GM23338 (cell line): ENCODE data around the gene LONRF2. TPM values are rescaled to one million over a fixed set of nuclear protein-coding genes. Genes with fewer than 3 reads are reported as not detected.

Experiments used
- ATAC-seq: fragments of 200-7000 bp; cut with Tn5 transposase; 3 replicates; pipeline ENCODE4 v1.9.1; 2020
- DNase-seq: peaks from one replicate; pipeline ENCODE4 v3.0.0-alpha.2; 2015; ENCODE audit warnings: low spot score
- H2AFZ ChIP-seq: fragments of 200-600 bp; sonication (generic); 2 replicates; pipeline ENCODE4 v1.8.0; 2016; ENCODE audit warnings: antibody characterized with exemption, mild to moderate bottlenecking, moderate library complexity
- H3F3A ChIP-seq: fragments of 200-600 bp; sonication (generic); replicated peaks from 2 replicates; pipeline ENCODE4 v1.8.0; 2017; ENCODE audit warnings: antibody characterized with exemption, mixed run types, low read depth
- H3K27ac ChIP-seq: fragments of 200-600 bp; sonication (generic); 2 replicates; pipeline ENCODE4 v1.6.1; 2016; ENCODE audit warnings: low read depth
- H3K27me3 ChIP-seq: fragments of 200-600 bp; sonication (generic); 2 replicates; pipeline ENCODE4 v1.8.0; 2016; ENCODE audit warnings: mild to moderate bottlenecking, mixed run types, moderate library complexity; ENCODE audit not compliant: insufficient read depth
- H3K36me3 ChIP-seq: fragments of 200-600 bp; sonication (generic); 2 replicates; pipeline ENCODE4 v1.8.0; 2016; ENCODE audit warnings: mild to moderate bottlenecking; ENCODE audit not compliant: insufficient read depth
- H3K4me1 ChIP-seq: fragments of 200-600 bp; sonication (generic); 2 replicates; pipeline ENCODE4 v1.8.0; 2016; ENCODE audit warnings: mild to moderate bottlenecking, moderate library complexity; ENCODE audit not compliant: insufficient read depth
- H3K4me2 ChIP-seq: fragments of 200-600 bp; sonication (generic); 2 replicates; pipeline ENCODE4 v1.7.1; 2017; ENCODE audit warnings: mixed run types
- H3K4me3 ChIP-seq: fragments of 200-600 bp; sonication (generic); 2 replicates; pipeline ENCODE4 v1.6.1; 2016; ENCODE audit warnings: mixed run types
- H3K79me2 ChIP-seq: fragments of 200-600 bp; sonication (generic); replicated peaks from 2 replicates; pipeline ENCODE4 v1.8.0; 2017; ENCODE audit warnings: mild to moderate bottlenecking; ENCODE audit not compliant: insufficient read depth
- H3K9me2 ChIP-seq: fragments of 200-600 bp; sonication (generic); 2 replicates; pipeline ENCODE4 v1.8.0; 2017; ENCODE audit not compliant: insufficient read depth
- H4K20me1 ChIP-seq: fragments of 200-600 bp; sonication (generic); replicated peaks from 2 replicates; pipeline ENCODE4 v1.8.0; 2017; ENCODE audit warnings: mild to moderate bottlenecking; ENCODE audit not compliant: insufficient read depth
- H3K27ac Mint-ChIP-seq: 2 replicates; pipeline ENCODE4 v1.8.0; 2020; ENCODE audit warnings: inconsistent platforms, mild to moderate bottlenecking, moderate library complexity, mixed read lengths
- H3K27me3 Mint-ChIP-seq: 3 replicates; pipeline ENCODE4 v1.8.0; 2022; ENCODE audit warnings: low read depth, mild to moderate bottlenecking, moderate library complexity, mixed read lengths, inconsistent platforms; ENCODE audit not compliant: insufficient read depth, poor library complexity
- H3K36me3 Mint-ChIP-seq: 3 replicates; pipeline ENCODE4 v1.8.0; 2021; ENCODE audit warnings: low read depth, mild to moderate bottlenecking, inconsistent platforms, moderate library complexity, mixed read lengths
- H3K4me1 Mint-ChIP-seq: 3 replicates; pipeline ENCODE4 v1.8.0; 2020; ENCODE audit warnings: mild to moderate bottlenecking, inconsistent platforms, mixed read lengths
- H3K4me3 Mint-ChIP-seq: 3 replicates; pipeline ENCODE4 v1.8.0; 2021; ENCODE audit warnings: moderate library complexity, mild to moderate bottlenecking, inconsistent platforms, mixed read lengths
- H3K9me3 Mint-ChIP-seq: 3 replicates; pipeline ENCODE4 v1.8.0; 2020; ENCODE audit warnings: moderate library complexity, mild to moderate bottlenecking, inconsistent platforms, mixed read lengths
- CREB1 ChIP-seq: fragments of 250-450 bp; sonication (Bioruptor Pico); IDR thresholded peaks from 2 replicates; pipeline ENCODE4 v1.5.0; 2020; ENCODE audit warnings: low read depth, mild to moderate bottlenecking, moderate library complexity
- CTCF ChIP-seq, 2 experiments: fragments of 200-600 bp in 1 of 2; sonication (generic) in 1 of 2; conservative IDR thresholded peaks; 2 replicates each; pipeline versions ENCODE4 v1.5.1 to v1.6.1; 2016 to 2017; ENCODE audit warnings: antibody characterized with exemption in 2 of 2, low read depth in 2 of 2, mild to moderate bottlenecking in 2 of 2, moderate library complexity in 1 of 2
- EZH2 ChIP-seq: fragments of 200-600 bp; sonication (generic); IDR thresholded peaks from one replicate; pipeline ENCODE4 v1.8.0; 2017; ENCODE audit warnings: antibody characterized with exemption, mild to moderate bottlenecking, low read depth; ENCODE audit not compliant: unreplicated experiment
- EZH2phosphoT487 ChIP-seq: fragments of 200-600 bp; sonication (generic); IDR thresholded peaks from one replicate; pipeline ENCODE4 v1.8.1; 2018; ENCODE audit warnings: antibody characterized with exemption; ENCODE audit not compliant: unreplicated experiment
- JUNB ChIP-seq: IDR thresholded peaks from one replicate; pipeline ENCODE4 v1.6.1; 2016; ENCODE audit warnings: antibody characterized with exemption; ENCODE audit not compliant: unreplicated experiment
- NANOG ChIP-seq: IDR thresholded peaks from 2 replicates; pipeline ENCODE4 v1.6.1; 2016; ENCODE audit warnings: antibody characterized with exemption, borderline replicate concordance
- POLR2AphosphoS5 ChIP-seq: IDR thresholded peaks from 2 replicates; pipeline ENCODE4 v1.6.1; 2016; ENCODE audit warnings: antibody characterized with exemption, low read depth
- STAT1 ChIP-seq: IDR thresholded peaks from one replicate; pipeline ENCODE4 v1.6.1; 2016; ENCODE audit warnings: antibody characterized with exemption; ENCODE audit not compliant: unreplicated experiment
- ZNF114 ChIP-seq: fragments of 250-450 bp; sonication (Bioruptor Pico); IDR thresholded peaks from 2 replicates; pipeline ENCODE4 v1.5.0; 2020; ENCODE audit warnings: mild to moderate bottlenecking, moderate library complexity
- ZNF331 ChIP-seq: fragments of 250-450 bp; sonication (Bioruptor Pico); IDR thresholded peaks from 2 replicates; pipeline ENCODE4 v1.5.0; 2020; ENCODE audit warnings: low read depth, mild to moderate bottlenecking, moderate library complexity
- polyA plus RNA-seq: library from polyadenylated mRNA; unstranded; fragments of >200 nt; fragmentation: Nextera tagmentation; extraction: Ambion mirVana; gene quantifications from 2 replicates; pipeline ENCODE4 v1.2.1, GENCODE V29; 2016
- total RNA-seq: library from RNA; depleted of rRNA; stranded (reverse); fragments of >200 nt; shearing (Covaris generic); gene quantifications from 2 replicates; pipeline ENCODE4 v1.2.3, GENCODE V29; 2014
- TF ChIP-seq, protein P1 (sequence below): IDR thresholded peaks from 2 replicates; pipeline ENCODE4 v1.6.1; 2016; ENCODE audit warnings: antibody characterized with exemption
- TF ChIP-seq, protein P2 (sequence below): fragments of 250-450 bp; sonication (Bioruptor Pico); IDR thresholded peaks from 2 replicates; pipeline ENCODE4 v1.5.0; 2020; ENCODE audit warnings: mild to moderate bottlenecking, moderate library complexity
- TF ChIP-seq, protein P3 (sequence below): IDR thresholded peaks from one replicate; pipeline ENCODE4 v1.6.1; 2018; ENCODE audit warnings: antibody characterized with exemption; ENCODE audit not compliant: unreplicated experiment

LONRF2 gene
- total and polyA plus RNA-seq, 2 experiments from 2014 or later, result 0.05 to 0.24 TPM

DNA sequence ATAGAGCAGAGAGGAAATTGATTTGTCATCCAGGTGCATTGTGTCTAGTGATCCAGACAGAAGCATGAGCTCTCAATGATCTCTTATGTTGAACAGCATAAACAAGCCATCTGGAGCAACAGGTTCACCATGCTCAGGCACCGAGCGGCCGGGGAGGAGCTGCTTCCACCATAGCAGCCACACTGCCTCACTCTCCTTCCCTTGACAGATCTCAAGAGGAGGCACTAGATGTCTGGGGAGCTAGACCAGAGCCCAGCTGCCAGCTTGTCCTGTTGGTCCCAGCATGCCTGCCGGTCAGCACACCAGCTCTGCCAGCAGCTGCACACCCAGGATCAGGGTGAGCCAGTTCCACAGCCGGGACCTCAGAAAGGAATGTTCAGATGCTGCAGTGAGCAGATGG, 17.5 kb upstream of the LONRF2 start:
- DNase-seq, result no peak
- Histone ChIP-seq H3K27me3 (no peaks in the 10 kb centered on the region), H4K20me1 (no peaks in the 10 kb centered on the region), H3F3A (no peaks in the 10 kb centered on the region), H3K36me3 (no peaks in the 10 kb centered on the region), H3K4me3 (no peak overlapping the region), H3K9me2 (peaks cover 12% of the 10 kb centered on the region), H3K79me2 (no peaks in the 10 kb centered on the region), H3K4me1 (no peaks in the 10 kb centered on the region), H3K4me2 (no peak overlapping the region), H2AFZ (no peak overlapping the region), H3K27ac (no peak overlapping the region)
- no peak overlapping the region for H3K4me3 Mint-ChIP-seq
- peaks cover 2% of the 10 kb centered on the region for H3K27me3 Mint-ChIP-seq
- ATAC-seq, result no peak
- H3K36me3 Mint-ChIP-seq, result peaks cover 12% of the 10 kb centered on the region
- TF ChIP-seq POLR2AphosphoS5, result no peak
- TF ChIP-seq, protein P1, sequence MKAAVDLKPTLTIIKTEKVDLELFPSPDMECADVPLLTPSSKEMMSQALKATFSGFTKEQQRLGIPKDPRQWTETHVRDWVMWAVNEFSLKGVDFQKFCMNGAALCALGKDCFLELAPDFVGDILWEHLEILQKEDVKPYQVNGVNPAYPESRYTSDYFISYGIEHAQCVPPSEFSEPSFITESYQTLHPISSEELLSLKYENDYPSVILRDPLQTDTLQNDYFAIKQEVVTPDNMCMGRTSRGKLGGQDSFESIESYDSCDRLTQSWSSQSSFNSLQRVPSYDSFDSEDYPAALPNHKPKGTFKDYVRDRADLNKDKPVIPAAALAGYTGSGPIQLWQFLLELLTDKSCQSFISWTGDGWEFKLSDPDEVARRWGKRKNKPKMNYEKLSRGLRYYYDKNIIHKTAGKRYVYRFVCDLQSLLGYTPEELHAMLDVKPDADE, result no peak
- TF ChIP-seq, protein P2, sequence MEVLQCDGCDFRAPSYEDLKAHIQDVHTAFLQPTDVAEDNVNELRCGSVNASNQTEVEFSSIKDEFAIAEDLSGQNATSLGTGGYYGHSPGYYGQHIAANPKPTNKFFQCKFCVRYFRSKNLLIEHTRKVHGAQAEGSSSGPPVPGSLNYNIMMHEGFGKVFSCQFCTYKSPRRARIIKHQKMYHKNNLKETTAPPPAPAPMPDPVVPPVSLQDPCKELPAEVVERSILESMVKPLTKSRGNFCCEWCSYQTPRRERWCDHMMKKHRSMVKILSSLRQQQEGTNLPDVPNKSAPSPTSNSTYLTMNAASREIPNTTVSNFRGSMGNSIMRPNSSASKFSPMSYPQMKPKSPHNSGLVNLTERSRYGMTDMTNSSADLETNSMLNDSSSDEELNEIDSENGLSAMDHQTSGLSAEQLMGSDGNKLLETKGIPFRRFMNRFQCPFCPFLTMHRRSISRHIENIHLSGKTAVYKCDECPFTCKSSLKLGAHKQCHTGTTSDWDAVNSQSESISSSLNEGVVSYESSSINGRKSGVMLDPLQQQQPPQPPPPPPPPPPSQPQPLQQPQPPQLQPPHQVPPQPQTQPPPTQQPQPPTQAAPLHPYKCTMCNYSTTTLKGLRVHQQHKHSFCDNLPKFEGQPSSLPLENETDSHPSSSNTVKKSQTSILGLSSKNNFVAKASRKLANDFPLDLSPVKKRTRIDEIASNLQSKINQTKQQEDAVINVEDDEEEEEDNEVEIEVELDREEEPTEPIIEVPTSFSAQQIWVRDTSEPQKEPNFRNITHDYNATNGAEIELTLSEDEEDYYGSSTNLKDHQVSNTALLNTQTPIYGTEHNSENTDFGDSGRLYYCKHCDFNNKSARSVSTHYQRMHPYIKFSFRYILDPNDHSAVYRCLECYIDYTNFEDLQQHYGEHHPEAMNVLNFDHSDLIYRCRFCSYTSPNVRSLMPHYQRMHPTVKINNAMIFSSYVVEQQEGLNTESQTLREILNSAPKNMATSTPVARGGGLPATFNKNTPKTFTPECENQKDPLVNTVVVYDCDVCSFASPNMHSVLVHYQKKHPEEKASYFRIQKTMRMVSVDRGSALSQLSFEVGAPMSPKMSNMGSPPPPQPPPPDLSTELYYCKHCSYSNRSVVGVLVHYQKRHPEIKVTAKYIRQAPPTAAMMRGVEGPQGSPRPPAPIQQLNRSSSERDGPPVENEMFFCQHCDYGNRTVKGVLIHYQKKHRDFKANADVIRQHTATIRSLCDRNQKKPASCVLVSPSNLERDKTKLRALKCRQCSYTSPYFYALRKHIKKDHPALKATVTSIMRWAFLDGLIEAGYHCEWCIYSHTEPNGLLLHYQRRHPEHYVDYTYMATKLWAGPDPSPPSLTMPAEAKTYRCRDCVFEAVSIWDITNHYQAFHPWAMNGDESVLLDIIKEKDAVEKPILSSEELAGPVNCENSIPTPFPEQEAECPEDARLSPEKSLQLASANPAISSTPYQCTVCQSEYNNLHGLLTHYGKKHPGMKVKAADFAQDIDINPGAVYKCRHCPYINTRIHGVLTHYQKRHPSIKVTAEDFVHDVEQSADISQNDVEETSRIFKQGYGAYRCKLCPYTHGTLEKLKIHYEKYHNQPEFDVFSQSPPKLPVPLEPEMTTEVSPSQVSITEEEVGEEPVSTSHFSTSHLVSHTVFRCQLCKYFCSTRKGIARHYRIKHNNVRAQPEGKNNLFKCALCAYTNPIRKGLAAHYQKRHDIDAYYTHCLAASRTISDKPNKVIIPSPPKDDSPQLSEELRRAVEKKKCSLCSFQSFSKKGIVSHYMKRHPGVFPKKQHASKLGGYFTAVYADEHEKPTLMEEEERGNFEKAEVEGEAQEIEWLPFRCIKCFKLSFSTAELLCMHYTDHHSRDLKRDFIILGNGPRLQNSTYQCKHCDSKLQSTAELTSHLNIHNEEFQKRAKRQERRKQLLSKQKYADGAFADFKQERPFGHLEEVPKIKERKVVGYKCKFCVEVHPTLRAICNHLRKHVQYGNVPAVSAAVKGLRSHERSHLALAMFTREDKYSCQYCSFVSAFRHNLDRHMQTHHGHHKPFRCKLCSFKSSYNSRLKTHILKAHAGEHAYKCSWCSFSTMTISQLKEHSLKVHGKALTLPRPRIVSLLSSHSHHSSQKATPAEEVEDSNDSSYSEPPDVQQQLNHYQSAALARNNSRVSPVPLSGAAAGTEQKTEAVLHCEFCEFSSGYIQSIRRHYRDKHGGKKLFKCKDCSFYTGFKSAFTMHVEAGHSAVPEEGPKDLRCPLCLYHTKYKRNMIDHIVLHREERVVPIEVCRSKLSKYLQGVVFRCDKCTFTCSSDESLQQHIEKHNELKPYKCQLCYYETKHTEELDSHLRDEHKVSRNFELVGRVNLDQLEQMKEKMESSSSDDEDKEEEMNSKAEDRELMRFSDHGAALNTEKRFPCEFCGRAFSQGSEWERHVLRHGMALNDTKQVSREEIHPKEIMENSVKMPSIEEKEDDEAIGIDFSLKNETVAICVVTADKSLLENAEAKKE (CRISPR knock-in tag), result no peak
- TF ChIP-seq, protein P3, sequence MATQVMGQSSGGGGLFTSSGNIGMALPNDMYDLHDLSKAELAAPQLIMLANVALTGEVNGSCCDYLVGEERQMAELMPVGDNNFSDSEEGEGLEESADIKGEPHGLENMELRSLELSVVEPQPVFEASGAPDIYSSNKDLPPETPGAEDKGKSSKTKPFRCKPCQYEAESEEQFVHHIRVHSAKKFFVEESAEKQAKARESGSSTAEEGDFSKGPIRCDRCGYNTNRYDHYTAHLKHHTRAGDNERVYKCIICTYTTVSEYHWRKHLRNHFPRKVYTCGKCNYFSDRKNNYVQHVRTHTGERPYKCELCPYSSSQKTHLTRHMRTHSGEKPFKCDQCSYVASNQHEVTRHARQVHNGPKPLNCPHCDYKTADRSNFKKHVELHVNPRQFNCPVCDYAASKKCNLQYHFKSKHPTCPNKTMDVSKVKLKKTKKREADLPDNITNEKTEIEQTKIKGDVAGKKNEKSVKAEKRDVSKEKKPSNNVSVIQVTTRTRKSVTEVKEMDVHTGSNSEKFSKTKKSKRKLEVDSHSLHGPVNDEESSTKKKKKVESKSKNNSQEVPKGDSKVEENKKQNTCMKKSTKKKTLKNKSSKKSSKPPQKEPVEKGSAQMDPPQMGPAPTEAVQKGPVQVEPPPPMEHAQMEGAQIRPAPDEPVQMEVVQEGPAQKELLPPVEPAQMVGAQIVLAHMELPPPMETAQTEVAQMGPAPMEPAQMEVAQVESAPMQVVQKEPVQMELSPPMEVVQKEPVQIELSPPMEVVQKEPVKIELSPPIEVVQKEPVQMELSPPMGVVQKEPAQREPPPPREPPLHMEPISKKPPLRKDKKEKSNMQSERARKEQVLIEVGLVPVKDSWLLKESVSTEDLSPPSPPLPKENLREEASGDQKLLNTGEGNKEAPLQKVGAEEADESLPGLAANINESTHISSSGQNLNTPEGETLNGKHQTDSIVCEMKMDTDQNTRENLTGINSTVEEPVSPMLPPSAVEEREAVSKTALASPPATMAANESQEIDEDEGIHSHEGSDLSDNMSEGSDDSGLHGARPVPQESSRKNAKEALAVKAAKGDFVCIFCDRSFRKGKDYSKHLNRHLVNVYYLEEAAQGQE, result no peak
- no peak for TF ChIP-seq EZH2phosphoT487
- no peak for TF ChIP-seq STAT1
- TF ChIP-seq CREB1, result no peak
- no peak for TF ChIP-seq ZNF114 (CRISPR knock-in tag)
- no peak for TF ChIP-seq NANOG
- TF ChIP-seq EZH2, result no peak
- TF ChIP-seq JUNB, result no peak
- TF ChIP-seq ZNF331 (CRISPR knock-in tag), result no peak
- TF ChIP-seq CTCF (conservative IDR thresholded peaks at IDR 0.05; ENCODE audit: low read depth in 2 of 2), result no peak
- H3K9me3 Mint-ChIP-seq, result peaks cover 27% of the 10 kb centered on the region
- no peak overlapping the region for H3K27ac Mint-ChIP-seq
- peaks cover 4% of the 10 kb centered on the region; the same call in 2 of the 3 replicates for H3K4me1 Mint-ChIP-seq
